ENCODE measurements around the gene SLC39A8.

DNA sequence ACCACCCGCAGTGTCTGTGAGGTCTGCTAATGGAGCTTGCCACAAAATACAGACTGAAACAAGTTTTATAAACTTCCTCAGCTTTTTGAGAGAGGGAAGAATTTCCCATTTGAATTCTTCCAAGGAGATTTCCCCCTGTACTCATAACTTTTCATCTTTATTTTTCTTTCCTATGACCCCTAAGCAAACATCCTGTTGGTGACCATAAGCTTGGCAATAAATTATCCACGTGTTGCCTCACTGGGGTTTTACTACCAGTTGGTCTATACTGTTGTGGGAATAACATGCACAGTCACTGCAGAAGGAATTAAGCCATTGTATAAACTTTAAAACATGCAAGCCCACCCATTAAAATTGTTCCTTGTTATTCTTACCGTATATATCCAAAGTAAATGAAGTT is 86.2 kb downstream of the SLC39A8 start:
- TF ChIP-seq, protein P1, sequence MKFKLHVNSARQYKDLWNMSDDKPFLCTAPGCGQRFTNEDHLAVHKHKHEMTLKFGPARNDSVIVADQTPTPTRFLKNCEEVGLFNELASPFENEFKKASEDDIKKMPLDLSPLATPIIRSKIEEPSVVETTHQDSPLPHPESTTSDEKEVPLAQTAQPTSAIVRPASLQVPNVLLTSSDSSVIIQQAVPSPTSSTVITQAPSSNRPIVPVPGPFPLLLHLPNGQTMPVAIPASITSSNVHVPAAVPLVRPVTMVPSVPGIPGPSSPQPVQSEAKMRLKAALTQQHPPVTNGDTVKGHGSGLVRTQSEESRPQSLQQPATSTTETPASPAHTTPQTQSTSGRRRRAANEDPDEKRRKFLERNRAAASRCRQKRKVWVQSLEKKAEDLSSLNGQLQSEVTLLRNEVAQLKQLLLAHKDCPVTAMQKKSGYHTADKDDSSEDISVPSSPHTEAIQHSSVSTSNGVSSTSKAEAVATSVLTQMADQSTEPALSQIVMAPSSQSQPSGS (CRISPR knock-in tag; IDR thresholded peaks at IDR 0.05) = no peak
- no peak for TF ChIP-seq ZNF184 (CRISPR knock-in tag; IDR thresholded peaks at IDR 0.05)
- TF ChIP-seq, protein P2, sequence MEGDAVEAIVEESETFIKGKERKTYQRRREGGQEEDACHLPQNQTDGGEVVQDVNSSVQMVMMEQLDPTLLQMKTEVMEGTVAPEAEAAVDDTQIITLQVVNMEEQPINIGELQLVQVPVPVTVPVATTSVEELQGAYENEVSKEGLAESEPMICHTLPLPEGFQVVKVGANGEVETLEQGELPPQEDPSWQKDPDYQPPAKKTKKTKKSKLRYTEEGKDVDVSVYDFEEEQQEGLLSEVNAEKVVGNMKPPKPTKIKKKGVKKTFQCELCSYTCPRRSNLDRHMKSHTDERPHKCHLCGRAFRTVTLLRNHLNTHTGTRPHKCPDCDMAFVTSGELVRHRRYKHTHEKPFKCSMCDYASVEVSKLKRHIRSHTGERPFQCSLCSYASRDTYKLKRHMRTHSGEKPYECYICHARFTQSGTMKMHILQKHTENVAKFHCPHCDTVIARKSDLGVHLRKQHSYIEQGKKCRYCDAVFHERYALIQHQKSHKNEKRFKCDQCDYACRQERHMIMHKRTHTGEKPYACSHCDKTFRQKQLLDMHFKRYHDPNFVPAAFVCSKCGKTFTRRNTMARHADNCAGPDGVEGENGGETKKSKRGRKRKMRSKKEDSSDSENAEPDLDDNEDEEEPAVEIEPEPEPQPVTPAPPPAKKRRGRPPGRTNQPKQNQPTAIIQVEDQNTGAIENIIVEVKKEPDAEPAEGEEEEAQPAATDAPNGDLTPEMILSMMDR (IDR thresholded peaks at IDR 0.05 in 2 of 3, conservative IDR thresholded peaks at IDR 0.05 in 1 of 3; ENCODE audit: insufficient read depth in 2 of 3, low read depth in 1 of 3, low read length in 3 of 3) = no peak
- TF ChIP-seq MTA2 (IDR thresholded peaks at IDR 0.05; ENCODE audit: low read depth) = no peak
- TF ChIP-seq TCF7 (IDR thresholded peaks at IDR 0.05; ENCODE audit: borderline replicate concordance) = no peak
- TF ChIP-seq MEIS2 (IDR thresholded peaks at IDR 0.05; ENCODE audit: partially characterized antibody) = no peak
- TF ChIP-seq RAD51 (IDR thresholded peaks at IDR 0.05; ENCODE audit: borderline replicate concordance, low read depth) = no peak
- TF ChIP-seq TCF7L2 (IDR thresholded peaks at IDR 0.05; ENCODE audit: low read depth, low read length) = no peak
